Measurements from ENCODE around the gene ZSCAN26.
"Not testable (repeated sequence)": the region's sequence is repeated elsewhere in the genome, so short reads cannot be mapped to it uniquely, and the experiment has no call there.

The ZSCAN26 gene

GRCh38 chr6:28291573-28291972 is 24.6 kb downstream of the ZSCAN26 start:
- TF ChIP-seq ARNT (IDR thresholded peaks at IDR 0.05) (no peak), CTBP1 (IDR thresholded peaks at IDR 0.05; ENCODE audit: borderline replicate concordance) (no peak), L3MBTL2 (conservative IDR thresholded peaks at IDR 0.05) (no peak), LEF1 (IDR thresholded peaks at IDR 0.05; ENCODE audit: borderline replicate concordance) (no peak), FOXA1 (IDR thresholded peaks at IDR 0.05) (no peak), PKNOX1 (IDR thresholded peaks at IDR 0.05) (no peak), HDGF (IDR thresholded peaks at IDR 0.05; ENCODE audit: borderline replicate concordance) (no peak), BHLHE40 (IDR thresholded peaks at IDR 0.05; ENCODE audit: borderline replicate concordance) (no peak), TARDBP (IDR thresholded peaks at IDR 0.05) (no peak), FOXM1 (IDR thresholded peaks at IDR 0.05; ENCODE audit: borderline replicate concordance) (no peak), NFRKB (IDR thresholded peaks at IDR 0.05) (no peak), SUZ12 (IDR thresholded peaks at IDR 0.05) (no peak), FOXK2 (IDR thresholded peaks at IDR 0.05) (no peak), ZNF384 (IDR thresholded peaks at IDR 0.05) (no peak), ELF4 (IDR thresholded peaks at IDR 0.05) (no peak), SP1 (IDR thresholded peaks at IDR 0.05) (no peak)
- ChIA-PET POLR2A (no interaction called here), CTCF (interaction anchor here (0.7 kb wide), 1 partner anchor 167 kb away, joined by 6 read pairs; the partner anchor contains the start of gene ZSCAN16)
- no peak for DNase-seq (ENCODE audit: extremely low spot score)

- POLR2A ChIA-PET: no interaction called here
- TF ChIP-seq FOXA1 (IDR thresholded peaks at IDR 0.05) (no peak), NFRKB (IDR thresholded peaks at IDR 0.05) (no peak), L3MBTL2 (conservative IDR thresholded peaks at IDR 0.05) (no peak), CTBP1 (IDR thresholded peaks at IDR 0.05; ENCODE audit: borderline replicate concordance) (no peak), SUZ12 (IDR thresholded peaks at IDR 0.05) (no peak), SP1 (IDR thresholded peaks at IDR 0.05) (no peak), FOXK2 (IDR thresholded peaks at IDR 0.05) (no peak), HDGF (IDR thresholded peaks at IDR 0.05; ENCODE audit: borderline replicate concordance) (no peak), FOXM1 (IDR thresholded peaks at IDR 0.05; ENCODE audit: borderline replicate concordance) (no peak), ZNF384 (IDR thresholded peaks at IDR 0.05) (no peak), ELF4 (IDR thresholded peaks at IDR 0.05) (no peak), BHLHE40 (IDR thresholded peaks at IDR 0.05; ENCODE audit: borderline replicate concordance) (no peak), TARDBP (IDR thresholded peaks at IDR 0.05) (no peak), LEF1 (IDR thresholded peaks at IDR 0.05; ENCODE audit: borderline replicate concordance) (no peak), PKNOX1 (IDR thresholded peaks at IDR 0.05) (no peak), ARNT (IDR thresholded peaks at IDR 0.05) (no peak)
- no peak for DNase-seq (ENCODE audit: extremely low spot score)
- CTCF ChIA-PET: no interaction called here
Measured at GRCh38 chr6:28295326-28295725, 28.4 kb downstream of the ZSCAN26 start.

- TF ChIP-seq SP1 (IDR thresholded peaks at IDR 0.05) (no peak), ARNT (IDR thresholded peaks at IDR 0.05) (no peak), BHLHE40 (IDR thresholded peaks at IDR 0.05; ENCODE audit: borderline replicate concordance) (no peak), PKNOX1 (IDR thresholded peaks at IDR 0.05) (no peak), SUZ12 (IDR thresholded peaks at IDR 0.05) (no peak), NFRKB (IDR thresholded peaks at IDR 0.05) (no peak), TARDBP (IDR thresholded peaks at IDR 0.05) (no peak), FOXA1 (IDR thresholded peaks at IDR 0.05) (no peak), LEF1 (IDR thresholded peaks at IDR 0.05; ENCODE audit: borderline replicate concordance) (no peak), CTBP1 (IDR thresholded peaks at IDR 0.05; ENCODE audit: borderline replicate concordance) (no peak), ZNF384 (IDR thresholded peaks at IDR 0.05) (no peak), HDGF (IDR thresholded peaks at IDR 0.05; ENCODE audit: borderline replicate concordance) (no peak), ELF4 (IDR thresholded peaks at IDR 0.05) (no peak), FOXK2 (IDR thresholded peaks at IDR 0.05) (no peak), L3MBTL2 (conservative IDR thresholded peaks at IDR 0.05) (no peak), FOXM1 (IDR thresholded peaks at IDR 0.05; ENCODE audit: borderline replicate concordance) (no peak)
- ChIA-PET CTCF (no interaction called here), POLR2A (no interaction called here)
- DNase-seq (ENCODE audit: extremely low spot score): no peak
Measured at GRCh38 chr6:28296520-28297060, 29.6 kb downstream of the ZSCAN26 start.

GRCh38 chr6:28303570-28303969 is 36.6 kb downstream of the ZSCAN26 start:
- ChIA-PET CTCF (no interaction called here), POLR2A (no interaction called here)

GRCh38 chr6:28306363-28306762 is 39.4 kb downstream of the ZSCAN26 start:
- CTCF ChIA-PET; DNase-seq (ENCODE audit: extremely low spot score); POLR2A ChIA-PET: not testable (repeated sequence)

More at GRCh38 chr6:28303570-28303969, 36.6 kb downstream of the ZSCAN26 start:
- TF ChIP-seq ELF4 (IDR thresholded peaks at IDR 0.05) (no peak), SUZ12 (IDR thresholded peaks at IDR 0.05) (no peak), LEF1 (IDR thresholded peaks at IDR 0.05; ENCODE audit: borderline replicate concordance) (no peak), ZNF384 (IDR thresholded peaks at IDR 0.05) (no peak)
- DNase-seq (ENCODE audit: extremely low spot score): no peak

GRCh38 chr6:28311139-28311823 is 44.3 kb downstream of the ZSCAN26 start:
- ChIA-PET CTCF (interaction anchor here (0.6 kb wide), 1 partner anchor 17 kb away, joined by 3 read pairs; no protein-coding TSS in a partner anchor), POLR2A (interaction anchor here (1.2 to 3.2 kb wide), 2 partner anchors 25 to 38 kb away, joined by 5 to 13 read pairs; partner anchors contain the start of genes ZKSCAN3 and ZSCAN31)
- DNase-seq (ENCODE audit: extremely low spot score): no peak
- TF ChIP-seq ARNT (IDR thresholded peaks at IDR 0.05) (no peak), SP1 (IDR thresholded peaks at IDR 0.05) (no peak), ZNF384 (IDR thresholded peaks at IDR 0.05) (no peak), FOXM1 (IDR thresholded peaks at IDR 0.05; ENCODE audit: borderline replicate concordance) (no peak), LEF1 (IDR thresholded peaks at IDR 0.05; ENCODE audit: borderline replicate concordance) (no peak), NFRKB (IDR thresholded peaks at IDR 0.05) (no peak), PKNOX1 (IDR thresholded peaks at IDR 0.05) (no peak), HDGF (IDR thresholded peaks at IDR 0.05; ENCODE audit: borderline replicate concordance) (no peak), ELF4 (IDR thresholded peaks at IDR 0.05) (no peak), CTBP1 (IDR thresholded peaks at IDR 0.05; ENCODE audit: borderline replicate concordance) (no peak), FOXA1 (IDR thresholded peaks at IDR 0.05) (no peak)

Measured in HEK293T (cell line).